Hematopoietic multipotent progenitor cell (in vitro differentiated cells): ENCODE results near the gene ZBED1. TPM values are rescaled to one million over a fixed set of nuclear protein-coding genes. Genes with fewer than 3 reads are reported as not detected.
"Not testable (repeated sequence)": the region's sequence is repeated elsewhere in the genome, so short reads cannot be mapped to it uniquely, and the experiment has no call there.

Experiments
- DNase-seq, 3 donors: peaks; one replicate each; pipeline ENCODE4 v3.0.0-alpha.2; 2011 to 2015; ENCODE audit warnings: low read depth in 2 of 3, low spot score in 2 of 3
- total RNA-seq: library from RNA; depleted of rRNA; stranded (reverse); fragments of >200 nt; gene quantifications from one replicate; pipeline ENCODE4 v1.2.3, GENCODE V29; 2012

ZBED1 gene
- total RNA-seq, 1 donor = 55.7 TPM

DNA sequence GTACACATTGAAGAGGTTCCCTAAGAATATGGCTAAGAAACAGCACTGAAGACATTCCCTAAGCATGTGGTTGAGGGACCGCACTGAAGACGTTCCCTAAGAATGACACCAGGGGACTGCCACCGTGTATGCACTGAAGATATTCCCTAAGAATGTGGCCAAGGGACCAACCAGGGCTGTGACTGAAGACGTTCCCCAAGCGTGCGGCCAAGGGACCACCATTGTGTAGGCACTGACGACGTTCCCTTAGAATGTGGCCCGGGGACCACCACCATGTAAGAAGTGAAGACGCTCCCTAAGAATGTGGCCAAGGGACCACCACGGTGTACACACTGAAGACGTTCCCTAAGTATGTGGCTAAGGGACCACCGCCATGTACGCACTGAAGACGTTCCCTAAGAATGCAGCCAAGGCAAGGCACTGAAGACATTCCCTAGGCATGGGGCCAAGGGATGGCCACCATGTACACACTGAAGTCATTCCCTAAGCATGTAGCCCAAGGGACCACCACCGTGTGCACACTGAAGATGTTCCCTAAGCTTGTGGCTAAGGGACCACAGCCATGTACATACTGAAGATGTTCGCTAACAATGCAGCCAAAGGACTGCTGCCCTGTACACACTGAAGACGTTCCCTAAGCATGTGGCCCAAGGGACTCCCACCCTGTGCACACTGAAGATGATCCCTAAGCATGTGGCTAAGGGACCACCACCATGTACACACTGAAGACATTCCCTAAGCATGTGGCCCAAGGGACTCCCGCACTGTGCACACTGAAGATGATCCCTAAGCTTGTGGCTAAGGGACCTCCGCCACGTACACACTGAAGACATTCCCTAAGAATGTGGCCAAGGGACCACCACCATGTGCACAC is 22.0 kb downstream of the ZBED1 start:
- DNase-seq = no peak

GRCh38 chrX:2477313-2477712 is 23.5 kb downstream of the ZBED1 start:
- DNase-seq = not testable (repeated sequence)

- no peak for DNase-seq
Observed at GRCh38 chrX:2474963-2475726, 25.6 kb downstream of the ZBED1 start.

DNA sequence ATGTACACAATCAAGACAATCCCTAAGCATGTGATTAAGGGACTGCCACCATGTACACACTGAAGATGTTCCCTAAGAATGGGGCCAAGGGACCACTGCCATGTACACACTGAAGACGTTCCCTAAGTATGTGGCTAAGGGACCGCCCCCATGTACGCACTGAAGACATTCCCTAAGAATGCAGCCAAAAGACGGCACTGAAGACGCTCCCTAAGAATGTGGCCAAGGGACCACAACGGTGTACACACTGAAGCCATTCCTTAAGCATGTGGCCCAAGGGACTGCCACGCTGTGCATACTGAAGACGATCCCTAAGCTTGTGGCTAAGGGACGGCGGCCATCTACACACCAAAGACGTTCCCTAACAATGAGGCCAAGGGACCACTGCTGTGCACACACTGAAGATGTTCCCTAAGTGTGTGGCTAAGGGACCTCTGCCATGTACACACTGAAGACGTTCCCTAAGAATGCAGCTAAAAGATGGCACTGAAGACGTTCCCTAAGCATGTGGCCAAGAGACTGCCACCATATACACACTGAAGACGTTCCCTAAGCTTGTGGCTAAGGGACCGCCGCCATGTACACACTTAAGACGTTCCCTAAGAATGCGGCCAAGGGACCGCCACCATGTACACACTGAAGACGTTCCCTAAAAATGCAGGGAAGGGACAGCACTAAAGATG is 26.4 kb downstream of the ZBED1 start:
- DNase-seq = no peak

DNA sequence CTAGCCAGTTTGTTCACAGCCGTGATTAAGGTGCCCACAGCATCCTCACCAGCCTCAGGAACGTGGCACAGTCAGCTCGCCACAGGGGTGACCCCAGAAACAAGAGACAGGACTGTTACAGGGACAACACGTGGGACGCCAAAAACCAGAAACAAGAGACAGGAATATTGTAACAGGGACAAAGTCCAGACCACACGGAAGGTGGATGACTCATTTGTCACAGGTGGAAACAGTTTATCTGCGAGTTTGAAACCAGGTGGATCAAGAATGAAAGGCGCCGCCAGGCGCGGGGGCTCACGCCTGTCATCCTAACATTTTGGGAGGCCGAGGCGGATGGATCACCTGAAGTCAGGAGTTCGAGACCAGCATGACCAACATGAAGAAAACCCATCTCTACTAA is 27.7 kb downstream of the ZBED1 start:
- not testable (repeated sequence) for DNase-seq

DNA sequence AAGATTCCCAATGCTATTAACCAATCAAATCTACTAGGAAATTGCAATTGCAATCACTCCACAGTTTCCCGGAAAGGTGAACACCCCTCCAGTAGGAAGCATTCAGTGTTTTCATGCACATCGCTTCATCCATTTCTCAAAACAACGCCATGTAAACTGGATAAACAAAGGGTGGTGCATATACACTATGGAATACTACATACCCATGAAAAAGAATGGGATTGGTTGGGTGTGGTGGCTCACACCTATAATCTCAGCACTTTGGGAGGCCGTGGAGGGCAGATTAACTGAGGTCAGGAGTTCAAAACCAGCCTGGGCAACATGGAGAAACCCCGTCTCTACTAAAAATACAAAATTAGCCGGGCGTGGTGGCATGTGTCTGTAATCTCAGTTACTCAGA is 29.1 kb downstream of the ZBED1 start:
- DNase-seq = no peak

GRCh38 chrX:2471126-2471525 is 29.6 kb downstream of the ZBED1 start:
- not testable (repeated sequence) for DNase-seq

- DNase-seq = not testable (repeated sequence)
Observed at GRCh38 chrX:2469852-2470251, 30.9 kb downstream of the ZBED1 start.

- DNase-seq = no peak
Observed at GRCh38 chrX:2469196-2469685, 31.5 kb downstream of the ZBED1 start.

DNA sequence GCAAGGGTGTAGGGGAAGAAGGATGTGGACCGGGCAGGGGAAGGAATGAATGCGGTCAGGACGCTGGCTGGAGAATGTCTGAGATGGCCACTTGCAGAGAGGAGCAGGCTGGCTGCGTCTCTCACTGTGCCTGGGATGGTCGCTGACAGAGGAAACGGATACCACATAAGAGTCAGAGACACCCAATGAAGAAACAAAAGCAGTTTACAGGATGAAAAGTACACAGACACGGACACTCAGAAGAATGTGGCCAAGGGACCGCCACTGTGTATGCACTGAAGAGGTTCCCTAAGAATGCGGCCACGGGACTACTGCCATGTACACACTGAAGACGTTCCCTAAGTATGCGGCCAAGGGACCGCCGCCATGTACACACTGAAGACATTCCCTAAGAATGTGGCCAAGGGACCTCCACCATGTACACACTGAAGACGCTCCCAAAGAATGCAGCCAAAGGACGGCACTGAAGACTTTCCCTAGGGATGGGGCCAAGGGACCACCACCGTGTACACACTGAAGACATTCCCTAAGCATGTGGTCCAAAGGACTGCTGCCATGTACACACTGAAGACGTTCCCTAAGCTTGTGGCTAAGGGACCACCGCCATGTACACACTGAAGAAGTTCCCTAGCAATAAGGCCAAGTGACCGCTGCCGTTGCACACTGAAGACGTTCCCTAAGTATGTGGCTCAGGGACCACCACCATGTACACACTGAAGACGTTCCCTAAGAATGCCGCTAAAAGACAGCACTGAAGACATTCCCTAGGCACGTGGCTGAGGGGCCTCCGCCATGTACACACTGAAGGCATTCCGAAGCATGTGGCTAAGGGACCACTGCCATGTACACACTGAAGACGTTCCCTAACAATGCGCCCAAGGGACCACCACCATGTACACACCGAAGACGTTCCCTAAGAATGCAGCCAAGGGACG is 32.2 kb downstream of the ZBED1 start:
- DNase-seq = no peak

GRCh38 chrX:2466876-2467656 is 33.7 kb downstream of the ZBED1 start:
- no peak for DNase-seq

DNA sequence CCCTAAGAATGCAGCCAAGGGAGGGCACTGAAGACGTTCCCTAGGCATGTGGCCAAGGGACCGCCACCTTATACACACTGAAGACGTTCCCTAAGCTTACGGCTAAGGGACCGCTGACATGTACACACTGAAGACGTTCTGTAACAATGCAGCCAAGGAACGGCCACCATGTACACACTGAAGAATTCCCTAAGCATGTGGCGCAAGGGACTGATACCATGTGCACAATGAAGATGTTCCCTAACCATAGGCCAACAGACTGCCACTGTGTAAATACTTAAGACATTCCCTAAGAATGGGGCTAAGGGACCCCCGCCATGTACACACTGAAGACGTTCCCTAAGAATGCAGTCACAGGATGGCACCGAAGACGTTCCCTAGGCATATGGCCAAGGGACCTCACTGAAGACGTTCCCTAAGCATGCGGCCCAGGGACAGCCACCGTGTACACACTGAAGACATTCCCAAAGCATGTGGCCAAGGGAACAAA is 36.1 kb downstream of the ZBED1 start:
- no peak for DNase-seq

DNA sequence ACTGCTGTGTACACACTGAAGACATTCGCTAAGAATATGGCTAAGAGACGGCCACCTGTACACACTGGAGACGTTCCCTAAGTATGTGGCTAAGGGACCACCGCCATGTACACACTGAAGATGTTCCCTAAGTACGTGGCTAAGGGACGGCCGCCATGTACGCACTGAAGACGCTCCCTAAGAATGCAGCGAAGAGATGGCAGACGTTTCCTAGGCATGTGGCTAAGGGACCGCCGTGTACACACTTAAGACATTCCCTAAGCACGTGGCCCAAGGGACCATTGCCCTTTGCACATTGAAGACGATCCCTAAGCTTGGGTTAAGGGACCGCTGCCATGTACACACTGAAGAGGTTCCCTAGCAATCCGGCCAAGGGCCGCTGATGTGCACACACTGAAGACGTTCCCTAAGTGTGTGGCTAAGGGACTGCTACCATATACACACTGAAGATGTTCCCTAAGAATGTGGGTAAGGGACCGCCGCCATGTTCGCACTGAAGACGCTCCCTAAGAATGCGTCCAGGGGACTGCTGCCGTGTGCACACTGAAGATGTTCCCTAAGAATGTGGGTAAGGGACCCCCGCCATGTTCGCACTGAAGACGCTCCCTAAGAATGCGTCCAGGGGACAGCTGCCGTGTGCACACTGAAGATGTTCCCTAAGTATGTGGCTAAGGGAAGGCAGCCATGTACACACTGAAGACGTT is 36.7 kb downstream of the ZBED1 start:
- DNase-seq = no peak

DNA sequence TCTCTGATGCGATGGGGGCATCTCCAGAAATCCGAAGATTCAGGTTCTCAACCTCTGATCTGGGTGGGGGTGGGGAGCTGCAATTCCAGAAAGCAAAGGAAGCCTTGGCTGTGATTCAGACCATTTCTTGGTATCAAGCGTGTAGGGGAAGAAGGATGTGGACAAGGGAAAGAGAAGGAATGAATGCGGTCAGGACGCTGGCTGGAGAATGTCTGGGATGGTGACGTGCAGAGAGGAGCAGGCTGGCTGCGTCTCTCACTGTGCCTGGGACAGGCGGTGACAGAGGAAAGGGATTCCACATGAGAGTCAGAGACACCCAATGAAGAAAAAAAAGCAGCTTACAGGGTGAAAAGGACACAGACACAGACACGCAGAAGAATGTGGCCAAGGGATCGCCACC is 37.3 kb downstream of the ZBED1 start:
- not testable (repeated sequence) for DNase-seq

GRCh38 chrX:2462780-2463179 is 38.0 kb downstream of the ZBED1 start:
- no peak for DNase-seq

- no peak for DNase-seq
Observed at GRCh38 chrX:2462074-2462473, 38.7 kb downstream of the ZBED1 start.

- no peak for DNase-seq
Observed at GRCh38 chrX:2461711-2462016, 39.1 kb downstream of the ZBED1 start.

GRCh38 chrX:2460821-2461710 is 39.7 kb downstream of the ZBED1 start:
- not testable (repeated sequence) for DNase-seq
